Stimulated activated CD4-positive, alpha-beta T cell treated with anti-CD3 and anti-CD28 coated beads, Interleukin-15, amount 100 ng/mL, for 24 hours (primary cell): ENCODE results near the gene FAF2.
"Not testable (repeated sequence)": the region's sequence is repeated elsewhere in the genome, so short reads cannot be mapped to it uniquely, and the experiment has no call there.

Experiments
- DNase-seq: peaks from one replicate; pipeline ENCODE4 v3.0.0-alpha.2; 2020

Gene FAF2

GRCh38 chr5:176420086-176420485 lies 28.1 kb upstream of the FAF2 start:
- DNase-seq = no peak

GRCh38 chr5:176420972-176421544 lies 27.1 kb upstream of the FAF2 start:
- no peak for DNase-seq

GRCh38 chr5:176424181-176424580 lies 24.0 kb upstream of the FAF2 start:
- DNase-seq = no peak

GRCh38 chr5:176425138-176425537 lies 23.0 kb upstream of the FAF2 start:
- no peak for DNase-seq

- DNase-seq = no peak
Measured at GRCh38 chr5:176425791-176426190, 22.4 kb upstream of the FAF2 start.

- DNase-seq = no peak
Measured at GRCh38 chr5:176426876-176427275, 21.3 kb upstream of the FAF2 start.

GRCh38 chr5:176427971-176428370 lies 20.2 kb upstream of the FAF2 start:
- no peak for DNase-seq

GRCh38 chr5:176429972-176430371 lies 18.2 kb upstream of the FAF2 start:
- DNase-seq = no peak

GRCh38 chr5:176432707-176433106 lies 15.5 kb upstream of the FAF2 start:
- no peak for DNase-seq

- DNase-seq = no peak
Measured at GRCh38 chr5:176436656-176437055, 11.5 kb upstream of the FAF2 start.

- no peak for DNase-seq
Measured at GRCh38 chr5:176438959-176439757, 9.0 kb upstream of the FAF2 start.

- no peak for DNase-seq
Measured at GRCh38 chr5:176440927-176441706, 7.1 kb upstream of the FAF2 start.

- no peak for DNase-seq
Measured at GRCh38 chr5:176441921-176442323, 6.3 kb upstream of the FAF2 start.

- not testable (repeated sequence) for DNase-seq
Measured at GRCh38 chr5:176442911-176443310, 5.3 kb upstream of the FAF2 start.

GRCh38 chr5:176444742-176445141 lies 3.4 kb upstream of the FAF2 start:
- DNase-seq = no peak

- no peak for DNase-seq
Measured at GRCh38 chr5:176446028-176446665, 2.0 kb upstream of the FAF2 start.

- no peak for DNase-seq
Measured at GRCh38 chr5:176446884-176447590, 1.1 kb upstream of the FAF2 start.

GRCh38 chr5:176447591-176447977 lies 601 bp upstream of the FAF2 start:
- DNase-seq = peak; percentile 48

GRCh38 chr5:176450077-176450476 lies 1.9 kb downstream of the FAF2 start:
- no peak for DNase-seq

- no peak for DNase-seq
Measured at GRCh38 chr5:176454724-176455394, 6.7 kb downstream of the FAF2 start.

- no peak for DNase-seq
Measured at GRCh38 chr5:176458904-176459561, 10.8 kb downstream of the FAF2 start.

- no peak for DNase-seq
Measured at GRCh38 chr5:176461349-176461748, 13.2 kb downstream of the FAF2 start.
